ENCODE data around the gene FHIP2A. TPM values are rescaled to one million over a fixed set of nuclear protein-coding genes. Genes with fewer than 3 reads are reported as not detected.

The FHIP2A gene
- total and polyA plus RNA-seq, 2 experiments from 2014 or later, result 6.7 to 11.8 TPM

- TF ChIP-seq, protein P1, sequence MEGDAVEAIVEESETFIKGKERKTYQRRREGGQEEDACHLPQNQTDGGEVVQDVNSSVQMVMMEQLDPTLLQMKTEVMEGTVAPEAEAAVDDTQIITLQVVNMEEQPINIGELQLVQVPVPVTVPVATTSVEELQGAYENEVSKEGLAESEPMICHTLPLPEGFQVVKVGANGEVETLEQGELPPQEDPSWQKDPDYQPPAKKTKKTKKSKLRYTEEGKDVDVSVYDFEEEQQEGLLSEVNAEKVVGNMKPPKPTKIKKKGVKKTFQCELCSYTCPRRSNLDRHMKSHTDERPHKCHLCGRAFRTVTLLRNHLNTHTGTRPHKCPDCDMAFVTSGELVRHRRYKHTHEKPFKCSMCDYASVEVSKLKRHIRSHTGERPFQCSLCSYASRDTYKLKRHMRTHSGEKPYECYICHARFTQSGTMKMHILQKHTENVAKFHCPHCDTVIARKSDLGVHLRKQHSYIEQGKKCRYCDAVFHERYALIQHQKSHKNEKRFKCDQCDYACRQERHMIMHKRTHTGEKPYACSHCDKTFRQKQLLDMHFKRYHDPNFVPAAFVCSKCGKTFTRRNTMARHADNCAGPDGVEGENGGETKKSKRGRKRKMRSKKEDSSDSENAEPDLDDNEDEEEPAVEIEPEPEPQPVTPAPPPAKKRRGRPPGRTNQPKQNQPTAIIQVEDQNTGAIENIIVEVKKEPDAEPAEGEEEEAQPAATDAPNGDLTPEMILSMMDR (conservative IDR thresholded peaks at IDR 0.05; ENCODE audit: low read depth in 2 of 2), result no peak
- TF ChIP-seq ZNF114 (CRISPR knock-in tag; IDR thresholded peaks at IDR 0.05), result no peak
- TF ChIP-seq, protein P2, sequence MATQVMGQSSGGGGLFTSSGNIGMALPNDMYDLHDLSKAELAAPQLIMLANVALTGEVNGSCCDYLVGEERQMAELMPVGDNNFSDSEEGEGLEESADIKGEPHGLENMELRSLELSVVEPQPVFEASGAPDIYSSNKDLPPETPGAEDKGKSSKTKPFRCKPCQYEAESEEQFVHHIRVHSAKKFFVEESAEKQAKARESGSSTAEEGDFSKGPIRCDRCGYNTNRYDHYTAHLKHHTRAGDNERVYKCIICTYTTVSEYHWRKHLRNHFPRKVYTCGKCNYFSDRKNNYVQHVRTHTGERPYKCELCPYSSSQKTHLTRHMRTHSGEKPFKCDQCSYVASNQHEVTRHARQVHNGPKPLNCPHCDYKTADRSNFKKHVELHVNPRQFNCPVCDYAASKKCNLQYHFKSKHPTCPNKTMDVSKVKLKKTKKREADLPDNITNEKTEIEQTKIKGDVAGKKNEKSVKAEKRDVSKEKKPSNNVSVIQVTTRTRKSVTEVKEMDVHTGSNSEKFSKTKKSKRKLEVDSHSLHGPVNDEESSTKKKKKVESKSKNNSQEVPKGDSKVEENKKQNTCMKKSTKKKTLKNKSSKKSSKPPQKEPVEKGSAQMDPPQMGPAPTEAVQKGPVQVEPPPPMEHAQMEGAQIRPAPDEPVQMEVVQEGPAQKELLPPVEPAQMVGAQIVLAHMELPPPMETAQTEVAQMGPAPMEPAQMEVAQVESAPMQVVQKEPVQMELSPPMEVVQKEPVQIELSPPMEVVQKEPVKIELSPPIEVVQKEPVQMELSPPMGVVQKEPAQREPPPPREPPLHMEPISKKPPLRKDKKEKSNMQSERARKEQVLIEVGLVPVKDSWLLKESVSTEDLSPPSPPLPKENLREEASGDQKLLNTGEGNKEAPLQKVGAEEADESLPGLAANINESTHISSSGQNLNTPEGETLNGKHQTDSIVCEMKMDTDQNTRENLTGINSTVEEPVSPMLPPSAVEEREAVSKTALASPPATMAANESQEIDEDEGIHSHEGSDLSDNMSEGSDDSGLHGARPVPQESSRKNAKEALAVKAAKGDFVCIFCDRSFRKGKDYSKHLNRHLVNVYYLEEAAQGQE (IDR thresholded peaks at IDR 0.05; ENCODE audit: unreplicated experiment), result no peak
- TF ChIP-seq CREB1 (CRISPR knock-in tag; IDR thresholded peaks at IDR 0.05; ENCODE audit: low read depth), result no peak
- TF ChIP-seq ZNF331 (CRISPR knock-in tag; IDR thresholded peaks at IDR 0.05; ENCODE audit: low read depth), result no peak
Measured at GRCh38 chr10:114869520-114869892, 47.9 kb downstream of the FHIP2A start (continued).

- Mint-ChIP-seq H3K27me3 (ENCODE audit: insufficient read depth, low read depth, poor library complexity) (peaks cover 5% of the 10 kb centered on the region), H3K4me3 (no peak overlapping the region), H3K36me3 (ENCODE audit: low read depth) (no peaks in the 10 kb centered on the region), H3K9me3 (no peaks in the 10 kb centered on the region; the same call in 2 of the 3 replicates), H3K27ac (no peak overlapping the region), H3K4me1 (peaks cover 4% of the 10 kb centered on the region)
- TF ChIP-seq ZNF331 (CRISPR knock-in tag; IDR thresholded peaks at IDR 0.05; ENCODE audit: low read depth) (no peak), POLR2AphosphoS5 (IDR thresholded peaks at IDR 0.05; ENCODE audit: low read depth) (no peak), STAT1 (IDR thresholded peaks at IDR 0.05; ENCODE audit: unreplicated experiment) (no peak)
- Histone ChIP-seq H3K4me1 (ENCODE audit: insufficient read depth) (no peaks in the 10 kb centered on the region), H4K20me1 (replicated peaks; ENCODE audit: insufficient read depth) (no peaks in the 10 kb centered on the region), H3K4me2 (no peak overlapping the region), H2AFZ (no peak overlapping the region), H3K9me2 (ENCODE audit: insufficient read depth) (no peaks in the 10 kb centered on the region), H3K79me2 (replicated peaks; ENCODE audit: insufficient read depth) (no peaks in the 10 kb centered on the region), H3K4me3 (no peak overlapping the region), H3F3A (replicated peaks; ENCODE audit: low read depth) (0 out of 2 replicates have a peak, but pooled peaks cover 2% of the 10 kb centered on the region), H3K36me3 (ENCODE audit: insufficient read depth) (no peaks in the 10 kb centered on the region), H3K27ac (ENCODE audit: low read depth) (no peak overlapping the region), H3K27me3 (ENCODE audit: insufficient read depth) (no peaks in the 10 kb centered on the region)
- ATAC-seq (no peak), DNase-seq (ENCODE audit: low spot score) (no peak)
Measured at GRCh38 chr10:114870486-114870885, 48.9 kb downstream of the FHIP2A start.

DNA sequence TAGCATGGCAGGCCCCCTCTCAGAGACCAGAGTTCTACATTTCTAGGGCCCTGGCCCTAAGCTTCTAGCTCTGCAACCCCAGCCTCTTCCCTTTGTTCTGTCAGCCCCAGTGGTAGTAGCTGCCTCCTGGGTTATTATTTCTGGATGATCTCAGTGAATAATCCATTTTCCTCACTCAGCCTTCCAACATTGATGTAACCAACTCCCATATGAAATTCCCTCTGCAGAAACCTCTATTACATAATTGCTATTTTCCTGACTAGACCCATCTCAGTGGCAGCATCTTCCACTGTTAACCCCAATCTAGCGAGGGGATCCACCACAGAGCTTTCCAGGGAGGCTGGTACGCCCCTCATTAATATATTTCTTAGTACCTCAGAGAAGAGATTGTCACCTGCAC, 49.8 kb downstream of the FHIP2A start:
- H3K79me2 ChIP-seq (replicated peaks; ENCODE audit: insufficient read depth), result no peaks in the 10 kb centered on the region

More for the DNA sequence above, 49.8 kb downstream of the FHIP2A start:
- TF ChIP-seq ZNF114 (CRISPR knock-in tag; IDR thresholded peaks at IDR 0.05) (no peak), NANOG (IDR thresholded peaks at IDR 0.05; ENCODE audit: borderline replicate concordance) (no peak)
- no peak overlapping the region for H3K4me3 ChIP-seq
- no peaks in the 10 kb centered on the region for H4K20me1 ChIP-seq (replicated peaks; ENCODE audit: insufficient read depth)
- H2AFZ ChIP-seq, result no peak overlapping the region
- no peaks in the 10 kb centered on the region for H3K9me2 ChIP-seq (ENCODE audit: insufficient read depth)
- H3K4me1 Mint-ChIP-seq, result peaks cover 4% of the 10 kb centered on the region
- ATAC-seq, result no peak
- H3K27me3 Mint-ChIP-seq (ENCODE audit: insufficient read depth, low read depth, poor library complexity), result peaks cover 6% of the 10 kb centered on the region
- no peaks in the 10 kb centered on the region for H3K36me3 Mint-ChIP-seq (ENCODE audit: low read depth)
- no peak overlapping the region for H3K27ac Mint-ChIP-seq
- H3K4me2 ChIP-seq, result no peak overlapping the region
- H3F3A ChIP-seq (replicated peaks; ENCODE audit: low read depth), result 0 out of 2 replicates have a peak, but pooled peaks cover 2% of the 10 kb centered on the region
- no peak overlapping the region for H3K4me3 Mint-ChIP-seq
- DNase-seq (ENCODE audit: low spot score), result no peak
- no peaks in the 10 kb centered on the region for H3K9me3 Mint-ChIP-seq
- H3K27ac ChIP-seq (ENCODE audit: low read depth), result no peak overlapping the region
- H3K36me3 ChIP-seq (ENCODE audit: insufficient read depth), result no peaks in the 10 kb centered on the region
- H3K27me3 ChIP-seq (ENCODE audit: insufficient read depth), result no peaks in the 10 kb centered on the region
- no peaks in the 10 kb centered on the region for H3K4me1 ChIP-seq (ENCODE audit: insufficient read depth)

Other genes starting within 250 kb of the FHIP2A start
- 45.1 and 46.6 TPM in 2 replicates for gene ABLIM1, start 163.5 kb upstream of the FHIP2A start, total RNA-seq (2014; rRNA removed; shearing (Covaris generic))
- gene ABLIM1, start 163.5 kb upstream of the FHIP2A start, polyA plus RNA-seq (2016; fragmentation: Nextera tagmentation; extraction: Ambion mirVana), result 18.5 and 21.9 TPM in 2 replicates
- 32.7 and 34.5 TPM in 2 replicates for gene TRUB1, start 116.4 kb downstream of the FHIP2A start, total RNA-seq (2014; rRNA removed; shearing (Covaris generic))
- 15.0 and 15.5 TPM in 2 replicates for gene TRUB1, start 116.4 kb downstream of the FHIP2A start, polyA plus RNA-seq (2016; fragmentation: Nextera tagmentation; extraction: Ambion mirVana)